OCI-LY1 (cell line): ENCODE data around the gene ADARB2.

Source experiments
- H2AFZ ChIP-seq: fragments of 200-600 bp; sonication (generic), shearing (Covaris generic); 2 replicates; pipeline ENCODE4 v1.6.0; 2014; ENCODE audit warnings: antibody characterized with exemption, mild to moderate bottlenecking, low read length
- H3F3A ChIP-seq: fragments of 200-600 bp; sonication (generic), shearing (Covaris generic); 2 replicates; pipeline ENCODE4 v1.6.0; 2014; ENCODE audit warnings: mild to moderate bottlenecking, antibody characterized with exemption, low read length, moderate library complexity; ENCODE audit not compliant: insufficient read depth
- H3K27ac ChIP-seq: fragments of 200-600 bp; sonication (generic); 2 replicates; pipeline ENCODE4 v1.5.1; 2014; ENCODE audit warnings: low read length, mixed run types, mild to moderate bottlenecking, low read depth; ENCODE audit not compliant: poor library complexity, severe bottlenecking
- H3K27me3 ChIP-seq: fragments of 200-600 bp; sonication (generic); 2 replicates; pipeline ENCODE4 v1.6.0; 2014; ENCODE audit warnings: antibody characterized with exemption, mild to moderate bottlenecking, low read length, moderate library complexity; ENCODE audit not compliant: insufficient read depth
- H3K36me3 ChIP-seq: fragments of 200-600 bp; sonication (generic); 2 replicates; pipeline ENCODE4 v1.6.1; 2014; ENCODE audit warnings: mild to moderate bottlenecking, antibody characterized with exemption, low read length, moderate library complexity, mixed read lengths; ENCODE audit not compliant: insufficient read depth
- H3K4me1 ChIP-seq: fragments of 200-600 bp; sonication (generic); 2 replicates; pipeline ENCODE4 v1.5.1; 2014; ENCODE audit warnings: mild to moderate bottlenecking, low read length, moderate library complexity; ENCODE audit not compliant: insufficient read depth, severe bottlenecking
- H3K4me2 ChIP-seq: fragments of 200-600 bp; sonication (generic), shearing (Covaris generic); 2 replicates; pipeline ENCODE4 v1.6.1; 2014; ENCODE audit warnings: low read length
- H3K4me3 ChIP-seq: fragments of 200-600 bp; sonication (generic); 2 replicates; pipeline ENCODE4 v1.5.1; 2014; ENCODE audit warnings: low read length, low read depth, mild to moderate bottlenecking, mixed read lengths; ENCODE audit not compliant: poor library complexity, severe bottlenecking
- H3K79me2 ChIP-seq: fragments of 200-600 bp; shearing (Covaris generic); 2 replicates; pipeline ENCODE4 v1.6.1; 2016; ENCODE audit warnings: mixed run types, low read length, mixed read lengths; ENCODE audit not compliant: insufficient read depth
- H3K9ac ChIP-seq: fragments of 200-600 bp; sonication (generic), shearing (Covaris generic); 2 replicates; pipeline ENCODE4 v1.6.1; 2014; ENCODE audit warnings: mild to moderate bottlenecking, low read length, mixed read lengths
- H3K9me2 ChIP-seq: fragments of 200-600 bp; sonication (generic), shearing (Covaris generic); 2 replicates; pipeline ENCODE4 v1.6.1; 2014; ENCODE audit warnings: low read depth, mild to moderate bottlenecking, low read length, mixed read lengths
- H3K9me3 ChIP-seq: fragments of 200-600 bp; shearing (Covaris generic); 2 replicates; pipeline ENCODE4 v1.6.1; 2014; ENCODE audit warnings: low read length, mixed read lengths
- H4K20me1 ChIP-seq: fragments of 200-600 bp; sonication (generic), shearing (Covaris generic); 2 replicates; pipeline ENCODE4 v1.6.0; 2016; ENCODE audit warnings: mild to moderate bottlenecking, low read length; ENCODE audit not compliant: insufficient read depth
- EZH2 ChIP-seq: fragments of 200-600 bp; sonication (generic), shearing (Covaris generic); IDR thresholded peaks from 2 replicates; pipeline ENCODE4 v1.8.0; 2017; ENCODE audit warnings: borderline replicate concordance, mixed run types, mild to moderate bottlenecking, antibody characterized with exemption, low read length, moderate library complexity, mixed read lengths
- TF ChIP-seq, protein P1 (sequence below): fragments of 200-600 bp; sonication (generic), shearing (Covaris generic); IDR thresholded peaks from 2 replicates; pipeline ENCODE4 v1.5.1; 2017; ENCODE audit warnings: mild to moderate bottlenecking, antibody characterized with exemption, low read length, moderate library complexity, mixed read lengths

Gene ADARB2

GRCh38 chr10:1396297-1396635 lies 341.1 kb downstream of the ADARB2 start:
- Histone ChIP-seq H3K4me1 (no peaks in the 10 kb centered on the region), H3K27me3 (no peaks in the 10 kb centered on the region), H3K4me3 (no peak overlapping the region), H3K36me3 (no peaks in the 10 kb centered on the region), H3K9me2 (no peaks in the 10 kb centered on the region), H3K9ac (no peak overlapping the region), H3K27ac (no peak overlapping the region), H3K9me3 (no peaks in the 10 kb centered on the region), H2AFZ (no peak overlapping the region), H4K20me1 (no peaks in the 10 kb centered on the region), H3K4me2 (no peak overlapping the region), H3K79me2 (no peaks in the 10 kb centered on the region), H3F3A (no peaks in the 10 kb centered on the region)
- TF ChIP-seq, protein P1, sequence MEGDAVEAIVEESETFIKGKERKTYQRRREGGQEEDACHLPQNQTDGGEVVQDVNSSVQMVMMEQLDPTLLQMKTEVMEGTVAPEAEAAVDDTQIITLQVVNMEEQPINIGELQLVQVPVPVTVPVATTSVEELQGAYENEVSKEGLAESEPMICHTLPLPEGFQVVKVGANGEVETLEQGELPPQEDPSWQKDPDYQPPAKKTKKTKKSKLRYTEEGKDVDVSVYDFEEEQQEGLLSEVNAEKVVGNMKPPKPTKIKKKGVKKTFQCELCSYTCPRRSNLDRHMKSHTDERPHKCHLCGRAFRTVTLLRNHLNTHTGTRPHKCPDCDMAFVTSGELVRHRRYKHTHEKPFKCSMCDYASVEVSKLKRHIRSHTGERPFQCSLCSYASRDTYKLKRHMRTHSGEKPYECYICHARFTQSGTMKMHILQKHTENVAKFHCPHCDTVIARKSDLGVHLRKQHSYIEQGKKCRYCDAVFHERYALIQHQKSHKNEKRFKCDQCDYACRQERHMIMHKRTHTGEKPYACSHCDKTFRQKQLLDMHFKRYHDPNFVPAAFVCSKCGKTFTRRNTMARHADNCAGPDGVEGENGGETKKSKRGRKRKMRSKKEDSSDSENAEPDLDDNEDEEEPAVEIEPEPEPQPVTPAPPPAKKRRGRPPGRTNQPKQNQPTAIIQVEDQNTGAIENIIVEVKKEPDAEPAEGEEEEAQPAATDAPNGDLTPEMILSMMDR: no peak
- no peak for TF ChIP-seq EZH2

DNA sequence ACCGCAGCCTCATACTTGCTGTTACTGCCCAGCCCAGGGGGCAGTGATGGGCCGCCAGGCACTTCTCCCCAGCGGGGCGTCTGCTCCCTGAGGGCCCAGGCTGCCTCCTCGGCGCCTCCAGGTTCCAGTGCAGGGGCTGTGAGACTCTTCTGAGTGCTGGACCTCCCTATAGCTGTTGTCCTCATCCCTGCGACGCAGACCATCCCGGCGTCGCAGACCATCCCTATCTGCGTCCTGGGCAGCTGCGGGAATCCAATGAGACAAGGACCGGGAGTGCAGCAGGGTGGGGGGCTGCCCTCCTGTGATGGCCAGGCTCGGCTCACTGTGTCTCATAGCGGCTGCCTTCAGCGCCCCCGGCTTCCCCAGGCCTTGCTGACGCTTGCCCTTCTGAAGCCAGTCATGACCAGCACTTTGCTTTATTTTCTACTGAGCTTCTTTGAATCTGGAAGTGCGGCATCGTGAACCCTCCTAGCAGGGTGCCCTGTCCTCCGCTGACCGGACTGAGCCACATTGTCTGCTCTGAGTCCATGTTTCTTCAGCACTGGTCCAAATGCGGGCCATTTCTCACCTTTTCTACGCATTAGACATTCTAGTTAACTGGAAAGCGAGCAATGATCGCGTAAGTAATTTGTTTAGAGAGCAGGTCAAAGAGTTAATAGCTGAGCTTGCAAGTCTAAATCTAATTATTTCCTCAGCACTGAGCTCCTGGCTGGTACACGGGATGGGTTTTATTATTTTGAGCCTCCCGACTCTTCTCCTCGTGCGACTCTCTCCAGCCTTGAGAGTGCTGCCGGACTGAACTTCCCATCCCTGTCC lies 341.6 kb downstream of the ADARB2 start:
- no peaks in the 10 kb centered on the region for H3K9me3 ChIP-seq
- no peaks in the 10 kb centered on the region for H3K27me3 ChIP-seq
- no peaks in the 10 kb centered on the region for H3K79me2 ChIP-seq
- H3K4me3 ChIP-seq: no peak overlapping the region
- no peaks in the 10 kb centered on the region for H3K9me2 ChIP-seq
- H3F3A ChIP-seq: no peaks in the 10 kb centered on the region
- no peak overlapping the region for H3K27ac ChIP-seq
- TF ChIP-seq EZH2: no peak
- TF ChIP-seq, protein P1: no peak
- no peaks in the 10 kb centered on the region for H4K20me1 ChIP-seq
- no peaks in the 10 kb centered on the region for H3K36me3 ChIP-seq
- H3K9ac ChIP-seq: no peak overlapping the region
- H3K4me2 ChIP-seq: no peak overlapping the region
- peaks cover under 1% of the 10 kb centered on the region for H3K4me1 ChIP-seq
- no peak overlapping the region for H2AFZ ChIP-seq

- H3F3A ChIP-seq: no peaks in the 10 kb centered on the region
- no peaks in the 10 kb centered on the region for H3K9me2 ChIP-seq
- H3K27me3 ChIP-seq: no peaks in the 10 kb centered on the region
- H3K9me3 ChIP-seq: no peaks in the 10 kb centered on the region
- H3K4me3 ChIP-seq: no peak overlapping the region
- peaks cover 7% of the 10 kb centered on the region for H3K4me1 ChIP-seq
- H3K36me3 ChIP-seq: no peaks in the 10 kb centered on the region
- H3K27ac ChIP-seq: no peak overlapping the region
- no peaks in the 10 kb centered on the region for H3K79me2 ChIP-seq
- TF ChIP-seq EZH2: no peak
- TF ChIP-seq, protein P1: no peak
- H3K9ac ChIP-seq: no peak overlapping the region
- no peak overlapping the region for H3K4me2 ChIP-seq
- no peaks in the 10 kb centered on the region for H4K20me1 ChIP-seq
- H2AFZ ChIP-seq: no peak overlapping the region
These were observed 342.3 kb downstream of the ADARB2 start for GRCh38 chr10:1395025-1395480.
